ENCODE results near the gene ICAM5.

Gene ICAM5

DNA sequence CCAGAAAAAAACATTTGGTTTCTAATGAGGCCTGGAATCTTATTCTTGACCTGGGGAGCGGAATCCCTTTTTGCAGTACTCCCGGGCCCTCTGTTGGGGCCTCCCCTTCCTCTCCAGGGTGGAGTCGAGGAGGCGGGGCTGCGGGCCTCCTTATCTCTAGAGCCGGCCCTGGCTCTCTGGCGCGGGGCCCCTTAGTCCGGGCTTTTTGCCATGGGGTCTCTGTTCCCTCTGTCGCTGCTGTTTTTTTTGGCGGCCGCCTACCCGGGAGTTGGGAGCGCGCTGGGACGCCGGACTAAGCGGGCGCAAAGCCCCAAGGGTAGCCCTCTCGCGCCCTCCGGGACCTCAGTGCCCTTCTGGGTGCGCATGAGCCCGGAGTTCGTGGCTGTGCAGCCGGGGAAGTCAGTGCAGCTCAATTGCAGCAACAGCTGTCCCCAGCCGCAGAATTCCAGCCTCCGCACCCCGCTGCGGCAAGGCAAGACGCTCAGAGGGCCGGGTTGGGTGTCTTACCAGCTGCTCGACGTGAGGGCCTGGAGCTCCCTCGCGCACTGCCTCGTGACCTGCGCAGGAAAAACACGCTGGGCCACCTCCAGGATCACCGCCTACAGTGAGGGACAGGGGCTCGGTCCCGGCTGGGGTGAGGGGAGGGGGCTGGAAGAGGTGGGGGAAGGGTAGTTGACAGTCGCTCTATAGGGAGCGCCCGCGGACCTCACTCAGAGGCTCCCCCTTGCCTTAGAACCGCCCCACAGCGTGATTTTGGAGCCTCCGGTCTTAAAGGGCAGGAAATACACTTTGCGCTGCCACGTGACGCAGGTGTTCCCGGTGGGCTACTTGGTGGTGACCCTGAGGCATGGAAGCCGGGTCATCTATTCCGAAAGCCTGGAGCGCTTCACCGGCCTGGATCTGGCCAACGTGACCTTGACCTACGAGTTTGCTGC, 2.7 kb upstream of the ICAM5 start, which contains the start of gene ICAM4:
Gene ICAM4, plus strand, starts transcription at position 153 of the 935 bp plus-strand sequence. Its CDS starts 58 bp downstream, at position 211.
- DNase-seq (ENCODE audit: insufficient read length) = no peak
- TF ChIP-seq POLR2A (IDR thresholded peaks at IDR 0.05; ENCODE audit: low read depth, low read length) = no peak
- TF ChIP-seq TAF1 (IDR thresholded peaks at IDR 0.05; ENCODE audit: borderline replicate concordance, low read depth, low read length) = no peak
- TF ChIP-seq POLR2AphosphoS5 (IDR thresholded peaks at IDR 0.05; ENCODE audit: low read depth, low read length) = peak; percentile 47; the same call in 1 of the 2 replicates
- FAIRE-seq = peak; percentile 21

DNA sequence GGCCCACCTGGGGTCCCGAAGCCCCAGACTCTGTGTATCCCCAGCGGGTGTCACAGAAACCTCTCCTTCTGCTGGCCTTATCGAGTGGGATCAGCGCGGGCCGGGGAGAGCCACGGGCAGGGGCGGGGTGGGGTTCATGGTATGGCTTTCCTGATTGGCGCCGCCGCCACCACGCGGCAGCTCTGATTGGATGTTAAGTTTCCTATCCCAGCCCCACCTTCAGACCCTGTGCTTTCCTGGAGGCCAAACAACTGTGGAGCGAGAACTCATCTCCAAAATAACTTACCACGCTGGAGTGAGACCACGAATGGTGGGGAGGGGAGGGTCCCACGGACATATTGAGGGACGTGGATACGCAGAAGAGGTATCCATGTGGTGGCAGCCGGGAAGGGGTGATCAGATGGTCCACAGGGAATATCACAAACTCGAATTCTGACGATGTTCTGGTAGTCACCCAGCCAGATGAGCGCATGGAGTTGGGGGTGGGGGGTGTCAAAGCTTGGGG, 1.0 kb upstream of the ICAM5 start:
- FAIRE-seq = peak; percentile 89
- no peak for DNase-seq (ENCODE audit: insufficient read length)
- TF ChIP-seq TAF1 (IDR thresholded peaks at IDR 0.05; ENCODE audit: borderline replicate concordance, low read depth, low read length) (no peak), POLR2A (IDR thresholded peaks at IDR 0.05; ENCODE audit: low read depth, low read length) (no peak), POLR2AphosphoS5 (IDR thresholded peaks at IDR 0.05; ENCODE audit: low read depth, low read length) (no peak)

GRCh38 chr19:10289167-10289835, 451 bp upstream of the ICAM5 start:
- TF ChIP-seq TAF1 (IDR thresholded peaks at IDR 0.05; ENCODE audit: borderline replicate concordance, low read depth, low read length) = no peak
- DNase-seq (ENCODE audit: insufficient read length) = no peak
- FAIRE-seq = peak; percentile 78

- FAIRE-seq (no peak), DNase-seq (ENCODE audit: insufficient read length) (no peak)
- TF ChIP-seq POLR2AphosphoS5 (IDR thresholded peaks at IDR 0.05; ENCODE audit: low read depth, low read length) = no peak
- no peak for TF ChIP-seq TAF1 (IDR thresholded peaks at IDR 0.05; ENCODE audit: borderline replicate concordance, low read depth, low read length)
- no peak for TF ChIP-seq POLR2A (IDR thresholded peaks at IDR 0.05; ENCODE audit: low read depth, low read length)
These were observed 664 bp downstream of the ICAM5 start for GRCh38 chr19:10290357-10290875.

DNA sequence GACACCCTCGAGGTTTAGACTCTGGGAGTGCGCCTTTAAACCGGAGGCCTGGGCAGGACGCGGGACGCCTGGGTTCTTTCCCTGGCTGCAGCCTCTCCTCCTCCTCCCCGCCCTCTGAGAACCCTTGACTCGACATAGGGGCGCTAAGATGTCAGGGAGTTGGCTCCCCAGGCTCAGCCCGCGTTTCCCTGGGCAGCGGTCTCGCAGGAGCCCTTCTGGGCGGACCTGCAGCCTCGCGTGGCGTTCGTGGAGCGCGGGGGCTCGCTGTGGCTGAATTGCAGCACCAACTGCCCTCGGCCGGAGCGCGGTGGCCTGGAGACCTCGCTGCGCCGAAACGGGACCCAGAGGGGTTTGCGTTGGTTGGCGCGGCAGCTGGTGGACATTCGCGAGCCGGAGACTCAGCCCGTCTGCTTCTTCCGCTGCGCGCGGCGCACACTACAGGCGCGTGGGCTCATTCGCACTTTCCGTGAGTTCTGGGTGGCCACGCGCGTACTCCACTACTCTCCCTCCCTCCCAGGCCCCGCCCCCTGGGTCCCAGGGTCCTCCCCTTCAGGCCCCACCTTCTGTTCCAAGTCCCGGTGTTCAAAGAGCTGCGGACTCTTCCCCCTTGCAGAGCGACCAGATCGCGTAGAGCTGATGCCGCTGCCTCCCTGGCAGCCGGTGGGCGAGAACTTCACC, 1.3 kb downstream of the ICAM5 start:
- no peak for TF ChIP-seq POLR2A (IDR thresholded peaks at IDR 0.05; ENCODE audit: low read depth, low read length)
- no peak for TF ChIP-seq POLR2AphosphoS5 (IDR thresholded peaks at IDR 0.05; ENCODE audit: low read depth, low read length)
- FAIRE-seq (peak; percentile 82), DNase-seq (ENCODE audit: insufficient read length) (no peak)

DNA sequence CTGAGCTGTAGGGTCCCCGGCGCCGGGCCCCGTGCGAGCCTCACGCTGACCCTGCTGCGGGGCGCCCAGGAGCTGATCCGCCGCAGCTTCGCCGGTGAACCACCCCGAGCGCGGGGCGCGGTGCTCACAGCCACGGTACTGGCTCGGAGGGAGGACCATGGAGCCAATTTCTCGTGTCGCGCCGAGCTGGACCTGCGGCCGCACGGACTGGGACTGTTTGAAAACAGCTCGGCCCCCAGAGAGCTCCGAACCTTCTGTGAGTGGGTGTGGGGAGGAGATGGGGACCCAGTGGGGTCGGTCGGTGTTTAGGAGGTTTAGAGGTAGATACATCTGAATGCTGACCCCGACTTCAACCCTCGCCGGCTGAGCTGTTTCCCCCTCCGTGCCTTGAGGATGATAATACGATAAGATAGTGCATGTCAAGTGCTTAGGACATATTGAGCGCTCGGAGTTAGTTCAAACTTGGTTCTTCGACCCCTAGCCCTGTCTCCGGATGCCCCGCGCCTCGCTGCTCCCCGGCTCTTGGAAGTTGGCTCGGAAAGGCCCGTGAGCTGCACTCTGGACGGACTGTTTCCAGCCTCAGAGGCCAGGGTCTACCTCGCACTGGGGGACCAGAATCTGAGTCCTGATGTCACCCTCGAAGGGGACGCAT, 1.9 kb downstream of the ICAM5 start:
- no peak for DNase-seq (ENCODE audit: insufficient read length)
- TF ChIP-seq POLR2A (IDR thresholded peaks at IDR 0.05; ENCODE audit: low read depth, low read length) = no peak
- no peak for TF ChIP-seq TAF1 (IDR thresholded peaks at IDR 0.05; ENCODE audit: borderline replicate concordance, low read depth, low read length)
- no peak for TF ChIP-seq POLR2AphosphoS5 (IDR thresholded peaks at IDR 0.05; ENCODE audit: low read depth, low read length)
- FAIRE-seq = no peak

DNA sequence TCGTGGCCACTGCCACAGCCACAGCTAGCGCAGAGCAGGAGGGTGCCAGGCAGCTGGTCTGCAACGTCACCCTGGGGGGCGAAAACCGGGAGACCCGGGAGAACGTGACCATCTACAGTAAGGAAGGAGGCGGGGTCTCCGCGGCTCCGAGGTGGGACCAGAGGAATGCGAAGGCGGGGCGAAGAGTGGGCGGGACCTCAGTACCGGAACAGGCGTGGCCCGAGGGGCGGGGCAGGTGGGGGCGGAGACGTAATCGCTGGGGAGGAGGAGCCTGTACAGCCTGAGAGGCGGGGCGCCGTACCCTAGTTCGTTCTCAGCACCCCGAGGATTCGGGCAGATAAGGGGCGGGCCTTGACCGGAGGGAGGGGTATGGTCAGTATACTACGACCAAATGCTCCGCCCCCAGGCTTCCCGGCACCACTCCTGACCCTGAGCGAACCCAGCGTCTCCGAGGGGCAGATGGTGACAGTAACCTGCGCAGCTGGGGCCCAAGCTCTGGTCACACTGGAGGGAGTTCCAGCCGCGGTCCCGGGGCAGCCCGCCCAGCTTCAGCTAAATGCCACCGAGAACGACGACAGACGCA, 2.5 kb downstream of the ICAM5 start:
- DNase-seq (ENCODE audit: insufficient read length) (peak; percentile 76), FAIRE-seq (peak; percentile 87)
- TF ChIP-seq POLR2AphosphoS5 (IDR thresholded peaks at IDR 0.05; ENCODE audit: low read depth, low read length) (no peak), TAF1 (IDR thresholded peaks at IDR 0.05; ENCODE audit: borderline replicate concordance, low read depth, low read length) (no peak), POLR2A (IDR thresholded peaks at IDR 0.05; ENCODE audit: low read depth, low read length) (no peak)

GRCh38 chr19:10292789-10293636, 3.3 kb downstream of the ICAM5 start:
- TF ChIP-seq POLR2A (IDR thresholded peaks at IDR 0.05; ENCODE audit: low read depth, low read length) (no peak), TAF1 (IDR thresholded peaks at IDR 0.05; ENCODE audit: borderline replicate concordance, low read depth, low read length) (no peak), POLR2AphosphoS5 (IDR thresholded peaks at IDR 0.05; ENCODE audit: low read depth, low read length) (no peak)
- FAIRE-seq (no peak), DNase-seq (ENCODE audit: insufficient read length) (no peak)

- TF ChIP-seq POLR2AphosphoS5 (IDR thresholded peaks at IDR 0.05; ENCODE audit: low read depth, low read length) (no peak), POLR2A (IDR thresholded peaks at IDR 0.05; ENCODE audit: low read depth, low read length) (no peak), TAF1 (IDR thresholded peaks at IDR 0.05; ENCODE audit: borderline replicate concordance, low read depth, low read length) (no peak)
- DNase-seq (ENCODE audit: insufficient read length) (no peak), FAIRE-seq (no peak)
These were observed 4.0 kb downstream of the ICAM5 start for GRCh38 chr19:10293637-10294367.
